Activated naive CD4-positive, alpha-beta T cell treated with anti-CD3 and anti-CD28 coated beads, Interleukin-2, amount 50 U/mL, for 72 hours (primary cell): Measurements from ENCODE around the gene ADAM12. TPM values are rescaled to one million over a fixed set of nuclear protein-coding genes. Genes with fewer than 3 reads are reported as not detected.

Experiments used
- ATAC-seq, 2 donors: fragments of 150-1000 bp; cut with Tn5 transposase; 2 replicates each; pipeline ENCODE4 v1.10.0; 2021; ENCODE audit warnings: mild to moderate bottlenecking in 2 of 2, moderate library complexity in 2 of 2
- DNase-seq, 2 donors: peaks; one replicate each; pipeline ENCODE4 v3.0.0; 2021 to 2022; ENCODE audit warnings: low spot score in 2 of 2
- H3K27ac Mint-ChIP-seq, 2 donors: one replicate each; pipeline ENCODE4 v1.8.0; 2022; ENCODE audit warnings: mild to moderate bottlenecking in 2 of 2, mixed read lengths in 2 of 2
- H3K36me3 Mint-ChIP-seq, 2 donors: one replicate each; pipeline ENCODE4 v1.8.0; 2022; ENCODE audit warnings: mixed read lengths in 2 of 2
- H3K9me3 Mint-ChIP-seq, 2 donors: one replicate each; pipeline ENCODE4 v1.8.0; 2022; ENCODE audit warnings: mixed read lengths in 2 of 2
- total RNA-seq, 2 donors: library from RNA; stranded (reverse); gene quantifications; one replicate each; pipeline ENCODE4 v1.2.3, GENCODE V29; 2022

ADAM12 gene
- total RNA-seq, 2 donors from 2014 or later: 0.32 to 1.2 TPM

DNA sequence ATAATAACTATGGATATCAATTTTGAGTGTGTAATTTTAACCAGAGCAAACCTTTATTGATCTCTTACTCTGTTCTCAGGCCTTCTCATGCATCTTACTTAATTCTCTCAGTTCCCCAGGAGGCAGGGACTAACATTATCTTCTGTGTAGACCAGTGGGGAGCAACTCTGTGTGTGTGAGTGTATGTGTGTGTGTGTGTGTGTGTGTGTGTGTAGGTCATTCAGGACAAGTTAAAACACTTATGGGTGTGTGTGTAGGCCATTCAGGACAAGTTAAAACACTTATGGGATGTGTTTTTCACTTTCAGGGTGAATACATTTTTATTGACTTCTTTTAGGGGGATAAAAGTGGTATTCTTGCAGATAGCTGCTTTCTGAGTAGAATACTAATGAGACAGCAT lies 145.0 kb downstream of the ADAM12 start:
- Mint-ChIP-seq H3K36me3 (no peaks in the 10 kb centered on the region), H3K27ac (no peak overlapping the region), H3K9me3 (no peaks in the 10 kb centered on the region)
- ATAC-seq (no peak), DNase-seq (no peak)

GRCh38 chr10:126242397-126243260 lies 145.6 kb downstream of the ADAM12 start:
- no peak overlapping the region for H3K27ac Mint-ChIP-seq
- peaks cover 2% of the 10 kb centered on the region in 2 donors for H3K9me3 Mint-ChIP-seq
- no peak for ATAC-seq
- no peak for DNase-seq
- no peaks in the 10 kb centered on the region for H3K36me3 Mint-ChIP-seq

DNA sequence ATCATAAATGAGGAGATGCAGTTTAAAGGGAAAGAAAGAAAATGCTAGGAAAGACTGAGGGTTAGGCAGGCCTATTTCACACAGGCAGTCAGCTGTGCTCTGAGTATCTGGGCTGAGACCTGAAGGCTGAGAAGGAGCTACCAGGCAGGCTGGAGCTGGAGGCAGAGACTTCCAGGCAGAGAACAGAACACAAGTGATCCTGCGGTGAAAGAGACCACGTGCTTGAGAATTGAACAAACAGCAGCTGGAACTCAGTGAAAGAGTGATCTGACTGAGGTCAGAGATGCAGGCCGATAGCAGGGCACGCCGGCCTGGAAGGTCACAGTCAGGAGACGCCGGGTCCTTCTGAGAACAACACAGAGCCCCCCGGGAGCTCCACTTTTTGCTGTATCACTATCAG lies 147.8 kb downstream of the ADAM12 start:
- DNase-seq (no peak), ATAC-seq (no peak)
- H3K27ac Mint-ChIP-seq: no peak overlapping the region
- peaks cover 10 to 17% of the 10 kb centered on the region in 2 donors for H3K9me3 Mint-ChIP-seq
- H3K36me3 Mint-ChIP-seq: no peaks in the 10 kb centered on the region

DNA sequence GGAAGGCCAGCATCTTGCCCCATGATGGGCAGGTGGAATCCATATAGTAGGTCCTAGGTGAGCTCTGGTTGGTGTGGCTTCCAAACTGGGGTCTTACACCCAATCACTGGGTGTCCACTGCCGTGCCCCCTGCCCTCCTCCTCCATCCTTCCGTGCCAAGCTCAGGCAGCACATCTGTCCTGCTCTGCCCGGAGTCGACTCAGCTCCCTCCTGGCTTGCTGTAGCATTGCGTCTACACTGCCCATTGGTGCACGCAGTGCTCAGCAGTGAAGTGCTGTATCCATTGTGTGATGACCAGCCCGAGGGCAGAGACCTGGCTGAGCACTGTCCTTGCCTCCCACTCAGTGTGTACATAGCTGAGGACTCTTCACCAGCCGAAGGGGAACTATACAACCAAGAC lies 148.4 kb downstream of the ADAM12 start:
- peaks cover 10 to 17% of the 10 kb centered on the region in 2 donors for H3K9me3 Mint-ChIP-seq
- DNase-seq (no peak), ATAC-seq (no peak)
- H3K36me3 Mint-ChIP-seq: no peaks in the 10 kb centered on the region
- H3K27ac Mint-ChIP-seq: no peak overlapping the region

- H3K9me3 Mint-ChIP-seq: peaks cover 20 to 35% of the 10 kb centered on the region in 2 donors
- peak overlapping the region; percentile 32 to 34 for H3K27ac Mint-ChIP-seq
- DNase-seq (no peak), ATAC-seq (no peak)
- peaks cover 0 to 6% of the 10 kb centered on the region in 2 donors for H3K36me3 Mint-ChIP-seq
These were observed 152.1 kb downstream of the ADAM12 start for GRCh38 chr10:126235979-126236851.

GRCh38 chr10:126235091-126235978 lies 152.9 kb downstream of the ADAM12 start:
- Mint-ChIP-seq H3K27ac (no peak overlapping the region), H3K9me3 (peaks cover 20 to 35% of the 10 kb centered on the region in 2 donors)
- ATAC-seq: no peak

DNA sequence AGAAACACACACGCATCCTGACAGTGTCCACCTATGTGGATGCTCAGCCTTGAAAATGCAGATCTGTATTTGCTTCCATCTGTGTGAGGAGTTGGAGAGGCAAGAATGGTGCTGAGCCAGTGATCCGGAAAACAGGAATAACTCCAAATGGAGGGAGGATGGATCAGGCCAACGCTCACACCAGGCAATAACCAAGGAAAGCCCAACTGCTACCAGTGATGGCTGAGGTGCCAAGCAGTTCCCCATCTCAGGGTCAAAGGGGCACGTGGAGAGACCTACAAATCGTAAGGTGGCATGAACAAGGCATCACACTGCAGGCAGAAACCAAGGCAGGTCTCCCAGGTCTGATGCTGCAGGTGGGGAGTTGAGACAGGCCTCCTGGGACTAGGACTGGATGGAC lies 153.6 kb downstream of the ADAM12 start:
- ATAC-seq (no peak), DNase-seq (no peak)
- Mint-ChIP-seq H3K9me3 (peaks cover 20 to 35% of the 10 kb centered on the region in 2 donors), H3K27ac (no peak overlapping the region), H3K36me3 (peaks cover 0 to 6% of the 10 kb centered on the region in 2 donors)

More at GRCh38 chr10:126235091-126235978, 152.9 kb downstream of the ADAM12 start:
- peaks cover 0 to 6% of the 10 kb centered on the region in 2 donors for H3K36me3 Mint-ChIP-seq
- no peak for DNase-seq

DNA sequence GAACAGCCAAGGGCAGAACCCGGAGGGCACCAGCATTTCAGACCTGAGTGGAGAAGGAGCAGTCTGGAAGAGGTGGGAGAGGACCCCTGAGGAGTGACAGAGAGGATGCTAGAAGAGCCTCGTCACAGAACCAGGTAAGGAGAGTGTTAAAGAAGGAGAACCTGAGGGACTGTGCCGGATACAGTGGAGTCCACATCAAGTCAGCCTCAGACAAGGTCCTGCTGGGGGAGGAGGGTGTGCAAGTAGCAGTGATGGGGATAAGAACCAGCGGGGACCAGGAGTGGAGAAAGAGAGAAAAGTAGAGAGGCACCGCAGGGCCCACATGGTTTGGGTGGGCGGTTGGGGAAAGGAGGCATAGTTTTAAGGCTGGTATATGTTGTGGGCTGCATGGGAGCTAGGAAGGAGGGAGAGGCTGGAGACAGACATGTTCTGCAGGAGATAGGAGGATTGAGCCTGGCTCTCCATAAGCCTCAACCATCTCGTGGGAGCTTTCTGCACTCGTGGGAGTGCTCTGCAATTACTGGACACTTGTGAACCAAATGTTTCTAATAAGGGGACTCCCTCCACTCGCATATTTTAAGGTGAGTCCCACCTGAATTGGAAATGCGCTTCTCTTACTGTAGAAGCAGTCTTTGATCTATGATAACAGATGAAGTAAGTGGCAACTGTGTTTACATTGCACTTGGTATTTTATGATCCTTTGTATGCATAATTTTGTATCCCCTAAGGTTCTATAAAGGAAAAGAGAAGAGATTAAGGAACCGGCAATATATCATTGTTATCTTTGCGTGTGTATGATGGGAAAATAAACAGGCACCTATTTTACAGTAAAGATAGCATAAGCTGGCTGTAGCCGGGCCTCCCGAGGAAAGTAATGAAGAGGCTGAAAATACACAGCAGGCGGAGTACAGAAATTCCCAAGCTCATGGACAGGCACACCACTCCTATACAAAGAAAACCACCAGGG lies 154.8 kb downstream of the ADAM12 start:
- peaks cover 0 to 6% of the 10 kb centered on the region in 2 donors for H3K36me3 Mint-ChIP-seq
- ATAC-seq (no peak), DNase-seq (no peak)
- peaks cover 20 to 35% of the 10 kb centered on the region in 2 donors for H3K9me3 Mint-ChIP-seq
- H3K27ac Mint-ChIP-seq: peak overlapping the region in 1 of 2 donors; percentile 47

GRCh38 chr10:126230587-126230986 lies 157.7 kb downstream of the ADAM12 start:
- H3K36me3 Mint-ChIP-seq: peaks cover 0 to 6% of the 10 kb centered on the region in 2 donors
- ATAC-seq: no peak
- H3K9me3 Mint-ChIP-seq: peaks cover 10 to 19% of the 10 kb centered on the region in 2 donors
- no peak overlapping the region for H3K27ac Mint-ChIP-seq
- no peak for DNase-seq

GRCh38 chr10:126229686-126230085 lies 158.6 kb downstream of the ADAM12 start:
- ATAC-seq (no peak), DNase-seq (no peak)
- no peak overlapping the region for H3K27ac Mint-ChIP-seq
- peaks cover 8 to 17% of the 10 kb centered on the region in 2 donors for H3K9me3 Mint-ChIP-seq
- peaks cover 0 to 6% of the 10 kb centered on the region in 2 donors for H3K36me3 Mint-ChIP-seq

DNA sequence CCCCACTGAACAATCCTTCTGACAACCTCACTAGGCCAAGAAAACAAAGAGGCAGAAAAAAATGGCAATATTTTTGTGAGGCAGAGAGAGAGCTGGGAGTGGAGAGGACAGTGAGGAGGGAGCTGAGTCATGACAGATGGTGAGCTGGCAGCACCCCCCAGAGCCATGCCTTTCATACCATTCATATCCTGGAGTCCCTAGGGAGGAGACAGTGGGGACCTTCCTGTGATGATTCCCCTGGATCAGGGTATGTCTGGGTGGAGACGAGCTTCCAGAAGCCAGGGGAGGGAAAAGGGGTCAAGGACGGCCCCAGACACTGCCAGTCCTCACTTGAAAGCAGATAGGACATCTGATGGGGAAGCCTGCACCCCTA lies 160.5 kb downstream of the ADAM12 start:
- DNase-seq (no peak), ATAC-seq (no peak)
- Mint-ChIP-seq H3K36me3 (no peaks in the 10 kb centered on the region), H3K27ac (no peak overlapping the region), H3K9me3 (peaks cover 0 to 4% of the 10 kb centered on the region in 2 donors)

GRCh38 chr10:126226988-126227761 lies 161.1 kb downstream of the ADAM12 start:
- no peaks in the 10 kb centered on the region for H3K9me3 Mint-ChIP-seq
- H3K36me3 Mint-ChIP-seq: no peaks in the 10 kb centered on the region
- H3K27ac Mint-ChIP-seq: no peak overlapping the region
- DNase-seq (no peak), ATAC-seq (no peak)

- ATAC-seq (no peak), DNase-seq (no peak)
- Mint-ChIP-seq H3K9me3 (no peaks in the 10 kb centered on the region), H3K27ac (no peak overlapping the region), H3K36me3 (no peaks in the 10 kb centered on the region)
These were observed 162.1 kb downstream of the ADAM12 start for GRCh38 chr10:126226205-126226604.

DNA sequence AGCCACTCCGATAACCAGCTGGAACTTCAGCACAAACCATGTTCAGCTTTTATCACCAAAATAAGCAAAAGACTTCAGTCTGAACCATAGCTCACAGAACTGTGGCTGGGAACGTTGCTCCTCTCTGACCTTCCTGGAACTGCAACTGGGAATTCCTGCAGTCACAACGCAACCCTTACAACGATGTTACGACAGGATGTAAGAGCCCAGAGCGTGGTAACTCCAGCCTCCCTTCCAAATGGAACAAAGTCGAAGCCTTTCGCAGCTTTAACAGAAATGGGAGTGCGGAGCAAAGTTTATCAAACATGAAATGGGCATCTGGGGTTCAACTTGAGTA lies 162.6 kb downstream of the ADAM12 start:
- Mint-ChIP-seq H3K9me3 (no peaks in the 10 kb centered on the region), H3K36me3 (no peaks in the 10 kb centered on the region), H3K27ac (no peak overlapping the region)
- ATAC-seq (no peak), DNase-seq (no peak)
